GM18520 (cell line): Measurements from ENCODE around the gene MRGPRX2.

ENCODE experiments used
- ATAC-seq: cut with Tn5 transposase; IDR thresholded peaks from one replicate; pipeline ENCODE4 v1.9.1; 2021; ENCODE audit not compliant: unreplicated experiment

Gene MRGPRX2

GRCh38 chr11:19076744-19077589 is 16.4 kb upstream of the MRGPRX2 start:
- ATAC-seq, result no peak

GRCh38 chr11:19075636-19076035 is 15.1 kb upstream of the MRGPRX2 start:
- ATAC-seq, result no peak

- no peak for ATAC-seq
Observed at GRCh38 chr11:19073454-19074415, 13.2 kb upstream of the MRGPRX2 start.

- ATAC-seq, result no peak
Observed at GRCh38 chr11:19072464-19072863, 11.9 kb upstream of the MRGPRX2 start.

- ATAC-seq, result peak; percentile 86
Observed at GRCh38 chr11:19071255-19071654, 10.7 kb upstream of the MRGPRX2 start.

- ATAC-seq, result no peak
Observed at GRCh38 chr11:19059833-19060232, 684 bp downstream of the MRGPRX2 start.

GRCh38 chr11:19055905-19056304 is 4.6 kb downstream of the MRGPRX2 start:
- no peak for ATAC-seq

GRCh38 chr11:19055016-19055415 is 5.5 kb downstream of the MRGPRX2 start:
- ATAC-seq, result no peak

GRCh38 chr11:19053909-19054308 is 6.6 kb downstream of the MRGPRX2 start:
- ATAC-seq, result no peak

- ATAC-seq, result no peak
Observed at GRCh38 chr11:19050281-19050680, 10.2 kb downstream of the MRGPRX2 start.

- ATAC-seq, result no peak
Observed at GRCh38 chr11:19049351-19049750, 11.2 kb downstream of the MRGPRX2 start.

- no peak for ATAC-seq
Observed at GRCh38 chr11:19040051-19040450, 20.5 kb downstream of the MRGPRX2 start.

- ATAC-seq, result no peak
Observed at GRCh38 chr11:19039409-19039808, 21.1 kb downstream of the MRGPRX2 start.

GRCh38 chr11:19032990-19033389 is 27.5 kb downstream of the MRGPRX2 start:
- ATAC-seq, result no peak

GRCh38 chr11:19027829-19028595 is 32.5 kb downstream of the MRGPRX2 start:
- ATAC-seq, result no peak

- no peak for ATAC-seq
Observed at GRCh38 chr11:19026862-19027261, 33.7 kb downstream of the MRGPRX2 start.

GRCh38 chr11:19025481-19026406 is 34.8 kb downstream of the MRGPRX2 start:
- no peak for ATAC-seq

GRCh38 chr11:19020831-19021230 is 39.7 kb downstream of the MRGPRX2 start:
- ATAC-seq, result no peak

GRCh38 chr11:19018901-19019300 is 41.6 kb downstream of the MRGPRX2 start:
- ATAC-seq, result no peak
